H1 (cell line): ENCODE measurements around the gene KMT2E.
"Not testable (repeated sequence)": the region's sequence is repeated elsewhere in the genome, so short reads cannot be mapped to it uniquely, and the experiment has no call there.

Experiments
- EZH2 ChIP-seq: fragments of 200-600 bp; sonication (generic); IDR thresholded peaks from 2 replicates; pipeline ENCODE4 v1.7.1; 2012; ENCODE audit warnings: low read depth, mild to moderate bottlenecking, moderate library complexity, low read length, inconsistent platforms; ENCODE audit not compliant: severe bottlenecking
- GTF2F1 ChIP-seq: IDR thresholded peaks from 2 replicates; pipeline ENCODE4 v1.6.1; 2012; ENCODE audit warnings: low read depth, low read length, improper control_type of control experiment, borderline replicate concordance
- MAFK ChIP-seq: IDR thresholded peaks from 2 replicates; pipeline ENCODE4 v1.6.1; 2012; ENCODE audit warnings: low read depth, mild to moderate bottlenecking, improper control_type of control experiment, low read length
- POLR2A ChIP-seq, 2 experiments: IDR thresholded peaks; 1 replicate in 1 of 2; 2 replicates in 1 of 2; pipeline ENCODE4 v1.6.1; 2011; ENCODE audit warnings: low read depth in 2 of 2, low read length in 2 of 2, mild to moderate bottlenecking in 2 of 2; ENCODE audit errors: control extremely low read depth in 1 of 2
- POLR2AphosphoS5 ChIP-seq: IDR thresholded peaks from 2 replicates; pipeline ENCODE4 v1.6.1; 2011; ENCODE audit warnings: low read depth, low read length
- SUZ12 ChIP-seq: fragments of 200-600 bp; sonication (generic); IDR thresholded peaks from 2 replicates; pipeline ENCODE4 v1.6.1; 2012; ENCODE audit warnings: mild to moderate bottlenecking, inconsistent platforms, low read length, moderate library complexity, mixed read lengths

DNA sequence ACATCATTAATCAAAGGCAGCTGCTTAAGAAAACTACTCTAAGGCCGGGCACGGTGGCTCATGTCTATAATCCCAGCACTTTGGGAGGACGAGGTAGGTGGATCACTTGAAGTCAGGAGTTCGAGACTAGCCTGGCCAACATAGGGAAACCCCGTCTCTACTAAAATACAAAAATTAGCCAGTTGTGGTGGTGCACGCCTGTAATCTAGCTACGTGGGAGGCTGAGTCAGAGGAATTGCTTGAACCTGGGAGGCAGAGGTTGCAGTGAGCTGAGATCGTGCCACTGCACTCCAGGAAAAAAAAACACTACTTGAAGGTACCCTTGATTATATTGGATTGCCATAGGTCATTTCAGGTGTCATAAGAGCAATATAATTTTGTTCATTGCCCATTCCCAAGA, 14.9 kb downstream of the KMT2E start:
- TF ChIP-seq POLR2AphosphoS5; POLR2A (IDR thresholded peaks at IDR 0.05; ENCODE audit: control extremely low read depth in 1 of 2, low read depth in 2 of 2, low read length in 2 of 2); GTF2F1; EZH2; MAFK; SUZ12: not testable (repeated sequence)
